A549 (cell line): ENCODE measurements around the gene TRAPPC4. TPM values are rescaled to one million over a fixed set of nuclear protein-coding genes. Genes with fewer than 3 reads are reported as not detected.

Experiments
- ATAC-seq, 2 experiments: fragments of 200-7000 bp in 1 of 2; fragments of >200 bp in 1 of 2; cut with Nextera tagmentation in 1 of 2; cut with Tn5 transposase in 1 of 2; 3 replicates each; pipeline versions ENCODE4 v1.8.0 to v1.9.1; 2018 to 2020; ENCODE audit warnings: mild to moderate bottlenecking in 1 of 2, moderate library complexity in 1 of 2
- CTCF ChIA-PET: fragments of 300-600 bp; sonication (Branson Sonifier 250); formaldehyde crosslinking; extraction: SDS; loops from one replicate; lab custom pipeline; 2021; ENCODE audit warnings: antibody characterized with exemption, inconsistent platforms; lab: Yijun Ruan, JAX
- POLR2A ChIA-PET: fragments of 350-600 bp; formaldehyde crosslinking; extraction: SDS; loops from one replicate; lab custom pipeline; 2021; ENCODE audit warnings: antibody characterized with exemption, inconsistent platforms; lab: Yijun Ruan, JAX
- DNase-seq, 2 experiments: peaks; one replicate each; pipeline versions ENCODE4 v3.0.0 to v3.0.0-alpha.2; 2011 to 2016; ENCODE audit warnings: low read depth in 1 of 2, low spot score in 1 of 2
- FAIRE-seq: peaks from 2 replicates; lab custom pipeline; 2011; peaks lifted over from hg19 to GRCh38; lab: Jason Lieb, UNC
- H3K27ac ChIP-seq, 2 experiments: fragments of >200 bp; sonication (Bioruptor Twin); formaldehyde crosslinking; 3 replicates each; pipeline ENCODE4 v1.5.1; 2016 to 2017
- H3K4me1 ChIP-seq: fragments of >200 bp; sonication (Bioruptor Twin); formaldehyde crosslinking; 3 replicates; pipeline ENCODE4 v1.6.1; 2016
- H3K4me2 ChIP-seq: fragments of >200 bp; sonication (Bioruptor Twin); formaldehyde crosslinking; 3 replicates; pipeline ENCODE4 v1.6.1; 2016
- H3K4me3 ChIP-seq: fragments of >200 bp; sonication (Bioruptor Twin); formaldehyde crosslinking; 3 replicates; pipeline ENCODE4 v1.5.1; 2016
- H3K9me3 ChIP-seq: fragments of >200 bp; sonication (Bioruptor Twin); formaldehyde crosslinking; 3 replicates; pipeline ENCODE4 v1.6.1; 2016
- CBX8 ChIP-seq: fragments of 200-600 bp; sonication (generic); IDR thresholded peaks from 2 replicates; pipeline ENCODE4 v1.6.1; 2016
- CHD2 ChIP-seq: fragments of 150-350 bp; IDR thresholded peaks from 2 replicates; pipeline ENCODE4 v1.6.1; 2014; ENCODE audit warnings: low read length; ENCODE audit not compliant: partially characterized antibody
- CHD4 ChIP-seq: fragments of 200-600 bp; sonication (generic); IDR thresholded peaks from 2 replicates; pipeline ENCODE4 v1.6.1; 2016; ENCODE audit warnings: antibody characterized with exemption, mild to moderate bottlenecking, borderline replicate concordance
- EHMT2 ChIP-seq: fragments of 200-600 bp; sonication (generic); IDR thresholded peaks from 2 replicates; pipeline ENCODE4 v1.6.1; 2016; ENCODE audit warnings: antibody characterized with exemption, low read depth, mild to moderate bottlenecking, moderate library complexity
- EP300 ChIP-seq, 2 experiments: fragments of >200 bp; sonication (Bioruptor Twin); formaldehyde crosslinking; IDR thresholded peaks; 2 replicates in 1 of 2; 3 replicates in 1 of 2; pipeline ENCODE4 v1.6.1; 2016 to 2017
- FOSB ChIP-seq: fragments of 250-450 bp; sonication (Bioruptor Pico); IDR thresholded peaks from 2 replicates; pipeline ENCODE4 v1.5.0; 2020; ENCODE audit warnings: mild to moderate bottlenecking, moderate library complexity
- FOSL2 ChIP-seq, 2 experiments: fragments of 450-650 bp in 1 of 2; fragments of >200 bp in 1 of 2; sonication (Bioruptor Twin) in 1 of 2; formaldehyde crosslinking; IDR thresholded peaks; 2 replicates each; pipeline versions ENCODE4 v1.5.0 to v1.6.1; 2016 to 2020; ENCODE audit warnings: mild to moderate bottlenecking in 1 of 2, moderate library complexity in 1 of 2
- HDAC2 ChIP-seq: fragments of 200-600 bp; sonication (generic); IDR thresholded peaks from 2 replicates; pipeline ENCODE4 v1.6.1; 2016
- HOXA7 ChIP-seq: fragments of 250-450 bp; sonication (Bioruptor Pico); IDR thresholded peaks from 2 replicates; pipeline ENCODE4 v1.5.0; 2020; ENCODE audit warnings: mild to moderate bottlenecking, moderate library complexity
- HOXB13 ChIP-seq: fragments of 250-450 bp; sonication (Bioruptor Pico); IDR thresholded peaks from 2 replicates; pipeline ENCODE4 v1.5.0; 2020; ENCODE audit warnings: low read depth, mild to moderate bottlenecking, moderate library complexity
- HOXB5 ChIP-seq: fragments of 250-450 bp; sonication (Bioruptor Pico); IDR thresholded peaks from 2 replicates; pipeline ENCODE4 v1.5.0; 2020; ENCODE audit warnings: mild to moderate bottlenecking, moderate library complexity
- KDM1A ChIP-seq: fragments of 200-600 bp; sonication (generic); IDR thresholded peaks from 2 replicates; pipeline ENCODE4 v1.6.1; 2016; ENCODE audit warnings: low read depth, mild to moderate bottlenecking
- KDM5A ChIP-seq: fragments of 200-600 bp; sonication (generic); IDR thresholded peaks from 2 replicates; pipeline ENCODE4 v1.6.1; 2016; ENCODE audit warnings: antibody characterized with exemption, mild to moderate bottlenecking
- MAFK ChIP-seq: fragments of 450-650 bp; IDR thresholded peaks from 2 replicates; pipeline ENCODE4 v1.6.1; 2014; ENCODE audit not compliant: partially characterized antibody
- MAZ ChIP-seq: fragments of 150-350 bp; IDR thresholded peaks from 2 replicates; pipeline ENCODE4 v1.6.1; 2014; ENCODE audit warnings: antibody characterized with exemption, low read depth, low read length, borderline replicate concordance
- NFE2L2 ChIP-seq: fragments of 150-350 bp; conservative IDR thresholded peaks from 2 replicates; pipeline ENCODE4 v1.6.1; 2014; ENCODE audit warnings: low read length
- NPAS2 ChIP-seq: fragments of 250-450 bp; sonication (Bioruptor Pico); IDR thresholded peaks from 2 replicates; pipeline ENCODE4 v1.8.0; 2022; ENCODE audit warnings: mild to moderate bottlenecking, moderate library complexity, borderline replicate concordance
- NR3C1 ChIP-seq: fragments of >200 bp; sonication (Bioruptor Twin); formaldehyde crosslinking; IDR thresholded peaks from 3 replicates; pipeline ENCODE4 v1.6.1; 2017
- PHF8 ChIP-seq: fragments of 200-600 bp; sonication (generic); IDR thresholded peaks from 2 replicates; pipeline ENCODE4 v1.6.1; 2016; ENCODE audit warnings: low read depth, mild to moderate bottlenecking, antibody characterized with exemption, moderate library complexity, borderline replicate concordance
- RARB ChIP-seq: fragments of 250-450 bp; sonication (Bioruptor Pico); IDR thresholded peaks from 2 replicates; pipeline ENCODE4 v1.8.0; 2021; ENCODE audit warnings: mild to moderate bottlenecking, moderate library complexity
- RCOR1 ChIP-seq: fragments of 150-350 bp; IDR thresholded peaks from 2 replicates; pipeline ENCODE4 v1.6.1; 2014; ENCODE audit warnings: antibody characterized with exemption, low read length, low read depth
- TFCP2L1 ChIP-seq: fragments of 250-450 bp; sonication (Bioruptor Pico); IDR thresholded peaks from 2 replicates; pipeline ENCODE4 v1.5.0; 2021; ENCODE audit warnings: mild to moderate bottlenecking
- ZNF302 ChIP-seq: fragments of 250-450 bp; sonication (Bioruptor Pico); IDR thresholded peaks from 2 replicates; pipeline ENCODE4 v1.9.0; 2021; ENCODE audit warnings: inconsistent platforms, mild to moderate bottlenecking, moderate library complexity
- WGBS: methylation state at CpG from one replicate; pipeline ENCODE4 v1.1.6; 2017; ENCODE audit errors: missing lambda C conversion rate; 5-methylcytosine and 5-hydroxymethylcytosine counted together
- polyA plus RNA-seq, 4 experiments: library from polyadenylated mRNA; depleted of rRNA in 3 of 4; stranded (reverse); fragments of >200 nt; fragmentation: RNase III in 1 of 4; extraction: RNeasy Plus Mini Kit Qiagen cat#74134 plus additional on column Dnase treatment in 1 of 4; gene quantifications; 2 replicates in 3 of 4; 3 replicates in 1 of 4; pipeline ENCODE4 v1.2.3, GENCODE V29; 2011 to 2017
- TF ChIP-seq, protein P1 (sequence below): fragments of >200 bp; sonication (Bioruptor Twin); formaldehyde crosslinking; IDR thresholded peaks from 3 replicates; pipeline ENCODE4 v1.5.1; 2016
- TF ChIP-seq, protein P2 (sequence below): fragments of >200 bp; sonication (Bioruptor Twin); formaldehyde crosslinking; IDR thresholded peaks from 3 replicates; pipeline ENCODE4 v1.6.1; 2016
- TF ChIP-seq, protein P3 (sequence below): IDR thresholded peaks from 2 replicates; pipeline ENCODE4 v1.6.1; 2012; ENCODE audit warnings: low read depth, borderline replicate concordance
- TF ChIP-seq, protein P4 (sequence below): fragments of 450-650 bp; IDR thresholded peaks from 2 replicates; pipeline ENCODE4 v1.6.1; 2014; ENCODE audit warnings: antibody characterized with exemption
- TF ChIP-seq, protein P5 (sequence below): fragments of 200-600 bp; sonication (generic); IDR thresholded peaks from 2 replicates; pipeline ENCODE4 v1.6.1; 2016; ENCODE audit warnings: antibody characterized with exemption, mild to moderate bottlenecking, moderate library complexity
- TF ChIP-seq, protein P6 (sequence below): fragments of 250-450 bp; sonication (Bioruptor Pico); IDR thresholded peaks from 2 replicates; pipeline ENCODE4 v1.5.0; 2021; ENCODE audit warnings: mild to moderate bottlenecking, moderate library complexity, borderline replicate concordance

TRAPPC4 gene
- polyA plus RNA-seq, 2 of the 4 experiments (the other 2 are of a cell fraction), result 71.6 to 77.7 TPM

DNA sequence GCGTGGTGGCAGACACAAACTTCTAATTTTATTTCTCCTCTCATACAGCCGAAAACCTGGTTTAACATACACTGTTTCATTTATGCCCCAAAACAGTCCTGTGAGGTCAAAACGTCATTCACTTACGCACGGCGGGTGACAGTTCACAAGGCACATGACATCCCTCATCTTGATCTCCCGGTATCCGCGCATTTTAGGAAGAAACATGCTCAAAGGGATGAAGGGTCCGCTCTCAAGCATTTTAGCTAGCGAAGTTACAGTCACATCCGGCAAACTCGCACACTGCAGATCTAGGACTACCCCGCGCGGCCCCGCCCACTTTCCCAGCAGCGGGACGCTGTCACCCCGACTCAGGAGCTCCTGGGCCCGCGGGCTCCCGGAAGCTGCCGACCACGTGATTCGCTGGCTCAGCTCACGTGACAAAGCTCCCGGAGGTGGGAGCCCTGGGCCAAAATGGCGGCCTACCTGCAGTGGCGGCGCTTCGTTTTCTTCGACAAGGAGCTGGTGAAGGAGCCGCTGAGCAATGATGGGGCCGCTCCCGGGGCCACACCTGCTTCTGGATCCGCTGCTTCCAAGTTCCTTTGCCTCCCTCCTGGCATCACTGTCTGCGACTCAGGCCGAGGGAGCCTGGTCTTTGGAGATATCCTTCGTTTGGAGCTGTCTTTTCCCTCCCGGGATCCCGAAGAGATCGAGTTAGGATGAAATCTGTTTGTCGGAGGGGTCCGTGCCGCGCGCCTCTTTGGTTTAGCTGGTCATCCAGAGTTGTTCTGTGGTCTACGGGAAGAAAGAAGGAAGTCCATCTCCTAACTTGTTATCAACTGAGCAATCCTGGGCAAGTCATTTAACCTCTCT lies 49.0 kb downstream of the TRAPPC4 start, which contains the start of gene VPS11:
TSS of gene VPS11 (plus strand) at position 448 of the 852 bp plus-strand sequence. CDS start at position 454, 6 bp downstream.
- Histone ChIP-seq H3K27ac (peak within 1 kb of the TSS; percentile 87 to 95), H3K4me1 (peaks cover 5% of the 10 kb centered on the region), H3K4me3 (peak within 1 kb of the TSS; percentile 98), H3K9me3 (no peaks in the 10 kb centered on the region), H3K4me2 (peak within 1 kb of the TSS; percentile 93)
- CTCF ChIA-PET, result interaction anchor here (1.2 to 1.9 kb wide), 3 partner anchors 11 to 32 kb away, joined by 3 to 6 read pairs (median 4); a partner anchor contains a TSS
- WGBS, result under 1% methylated on average over 29 of the region's 49 CpGs
- POLR2A ChIA-PET, result interaction anchor here (0.9 to 1.3 kb wide), 4 partner anchors 11 to 156 kb away, joined by 4 to 33 read pairs (median 12); partner anchors contain the start of genes HMBS and HYOU1
- no peak for FAIRE-seq
- peak; percentile 94 to 97 for ATAC-seq
- DNase-seq, result peak; percentile 93 to 94
- no peak for TF ChIP-seq KDM1A
- peak; percentile 85; the same call in 1 of the 2 replicates for TF ChIP-seq HDAC2
- no peak; the same call in 1 of the 2 replicates for TF ChIP-seq NPAS2 (CRISPR knock-in tag)
- TF ChIP-seq, protein P1, sequence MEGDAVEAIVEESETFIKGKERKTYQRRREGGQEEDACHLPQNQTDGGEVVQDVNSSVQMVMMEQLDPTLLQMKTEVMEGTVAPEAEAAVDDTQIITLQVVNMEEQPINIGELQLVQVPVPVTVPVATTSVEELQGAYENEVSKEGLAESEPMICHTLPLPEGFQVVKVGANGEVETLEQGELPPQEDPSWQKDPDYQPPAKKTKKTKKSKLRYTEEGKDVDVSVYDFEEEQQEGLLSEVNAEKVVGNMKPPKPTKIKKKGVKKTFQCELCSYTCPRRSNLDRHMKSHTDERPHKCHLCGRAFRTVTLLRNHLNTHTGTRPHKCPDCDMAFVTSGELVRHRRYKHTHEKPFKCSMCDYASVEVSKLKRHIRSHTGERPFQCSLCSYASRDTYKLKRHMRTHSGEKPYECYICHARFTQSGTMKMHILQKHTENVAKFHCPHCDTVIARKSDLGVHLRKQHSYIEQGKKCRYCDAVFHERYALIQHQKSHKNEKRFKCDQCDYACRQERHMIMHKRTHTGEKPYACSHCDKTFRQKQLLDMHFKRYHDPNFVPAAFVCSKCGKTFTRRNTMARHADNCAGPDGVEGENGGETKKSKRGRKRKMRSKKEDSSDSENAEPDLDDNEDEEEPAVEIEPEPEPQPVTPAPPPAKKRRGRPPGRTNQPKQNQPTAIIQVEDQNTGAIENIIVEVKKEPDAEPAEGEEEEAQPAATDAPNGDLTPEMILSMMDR, result no peak
- no peak for TF ChIP-seq CHD4
- TF ChIP-seq CHD2, result no peak
- TF ChIP-seq, protein P2, sequence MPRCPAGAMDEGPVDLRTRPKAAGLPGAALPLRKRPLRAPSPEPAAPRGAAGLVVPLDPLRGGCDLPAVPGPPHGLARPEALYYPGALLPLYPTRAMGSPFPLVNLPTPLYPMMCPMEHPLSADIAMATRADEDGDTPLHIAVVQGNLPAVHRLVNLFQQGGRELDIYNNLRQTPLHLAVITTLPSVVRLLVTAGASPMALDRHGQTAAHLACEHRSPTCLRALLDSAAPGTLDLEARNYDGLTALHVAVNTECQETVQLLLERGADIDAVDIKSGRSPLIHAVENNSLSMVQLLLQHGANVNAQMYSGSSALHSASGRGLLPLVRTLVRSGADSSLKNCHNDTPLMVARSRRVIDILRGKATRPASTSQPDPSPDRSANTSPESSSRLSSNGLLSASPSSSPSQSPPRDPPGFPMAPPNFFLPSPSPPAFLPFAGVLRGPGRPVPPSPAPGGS, result no peak
- TF ChIP-seq HOXB5 (CRISPR knock-in tag), result no peak
- peak; percentile 57; the same call in 1 of the 2 replicates for TF ChIP-seq PHF8
- no peak for TF ChIP-seq RCOR1
- peak; percentile 98 for TF ChIP-seq KDM5A
- TF ChIP-seq FOSB (CRISPR knock-in tag), result no peak
- TF ChIP-seq, protein P3, sequence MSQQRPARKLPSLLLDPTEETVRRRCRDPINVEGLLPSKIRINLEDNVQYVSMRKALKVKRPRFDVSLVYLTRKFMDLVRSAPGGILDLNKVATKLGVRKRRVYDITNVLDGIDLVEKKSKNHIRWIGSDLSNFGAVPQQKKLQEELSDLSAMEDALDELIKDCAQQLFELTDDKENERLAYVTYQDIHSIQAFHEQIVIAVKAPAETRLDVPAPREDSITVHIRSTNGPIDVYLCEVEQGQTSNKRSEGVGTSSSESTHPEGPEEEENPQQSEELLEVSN, result peak; percentile 47; the same call in 1 of the 2 replicates
- no peak for TF ChIP-seq HOXB13 (CRISPR knock-in tag)
- TF ChIP-seq EP300 (IDR thresholded peaks at IDR 0.05), result no peak
- TF ChIP-seq NR3C1, result no peak
- TF ChIP-seq CBX8, result no peak
- TF ChIP-seq, protein P4, sequence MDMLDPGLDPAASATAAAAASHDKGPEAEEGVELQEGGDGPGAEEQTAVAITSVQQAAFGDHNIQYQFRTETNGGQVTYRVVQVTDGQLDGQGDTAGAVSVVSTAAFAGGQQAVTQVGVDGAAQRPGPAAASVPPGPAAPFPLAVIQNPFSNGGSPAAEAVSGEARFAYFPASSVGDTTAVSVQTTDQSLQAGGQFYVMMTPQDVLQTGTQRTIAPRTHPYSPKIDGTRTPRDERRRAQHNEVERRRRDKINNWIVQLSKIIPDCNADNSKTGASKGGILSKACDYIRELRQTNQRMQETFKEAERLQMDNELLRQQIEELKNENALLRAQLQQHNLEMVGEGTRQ, result peak; percentile 99
- TF ChIP-seq NFE2L2, result no peak
- TF ChIP-seq, protein P5, sequence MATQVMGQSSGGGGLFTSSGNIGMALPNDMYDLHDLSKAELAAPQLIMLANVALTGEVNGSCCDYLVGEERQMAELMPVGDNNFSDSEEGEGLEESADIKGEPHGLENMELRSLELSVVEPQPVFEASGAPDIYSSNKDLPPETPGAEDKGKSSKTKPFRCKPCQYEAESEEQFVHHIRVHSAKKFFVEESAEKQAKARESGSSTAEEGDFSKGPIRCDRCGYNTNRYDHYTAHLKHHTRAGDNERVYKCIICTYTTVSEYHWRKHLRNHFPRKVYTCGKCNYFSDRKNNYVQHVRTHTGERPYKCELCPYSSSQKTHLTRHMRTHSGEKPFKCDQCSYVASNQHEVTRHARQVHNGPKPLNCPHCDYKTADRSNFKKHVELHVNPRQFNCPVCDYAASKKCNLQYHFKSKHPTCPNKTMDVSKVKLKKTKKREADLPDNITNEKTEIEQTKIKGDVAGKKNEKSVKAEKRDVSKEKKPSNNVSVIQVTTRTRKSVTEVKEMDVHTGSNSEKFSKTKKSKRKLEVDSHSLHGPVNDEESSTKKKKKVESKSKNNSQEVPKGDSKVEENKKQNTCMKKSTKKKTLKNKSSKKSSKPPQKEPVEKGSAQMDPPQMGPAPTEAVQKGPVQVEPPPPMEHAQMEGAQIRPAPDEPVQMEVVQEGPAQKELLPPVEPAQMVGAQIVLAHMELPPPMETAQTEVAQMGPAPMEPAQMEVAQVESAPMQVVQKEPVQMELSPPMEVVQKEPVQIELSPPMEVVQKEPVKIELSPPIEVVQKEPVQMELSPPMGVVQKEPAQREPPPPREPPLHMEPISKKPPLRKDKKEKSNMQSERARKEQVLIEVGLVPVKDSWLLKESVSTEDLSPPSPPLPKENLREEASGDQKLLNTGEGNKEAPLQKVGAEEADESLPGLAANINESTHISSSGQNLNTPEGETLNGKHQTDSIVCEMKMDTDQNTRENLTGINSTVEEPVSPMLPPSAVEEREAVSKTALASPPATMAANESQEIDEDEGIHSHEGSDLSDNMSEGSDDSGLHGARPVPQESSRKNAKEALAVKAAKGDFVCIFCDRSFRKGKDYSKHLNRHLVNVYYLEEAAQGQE, result no peak
- TF ChIP-seq, protein P6, sequence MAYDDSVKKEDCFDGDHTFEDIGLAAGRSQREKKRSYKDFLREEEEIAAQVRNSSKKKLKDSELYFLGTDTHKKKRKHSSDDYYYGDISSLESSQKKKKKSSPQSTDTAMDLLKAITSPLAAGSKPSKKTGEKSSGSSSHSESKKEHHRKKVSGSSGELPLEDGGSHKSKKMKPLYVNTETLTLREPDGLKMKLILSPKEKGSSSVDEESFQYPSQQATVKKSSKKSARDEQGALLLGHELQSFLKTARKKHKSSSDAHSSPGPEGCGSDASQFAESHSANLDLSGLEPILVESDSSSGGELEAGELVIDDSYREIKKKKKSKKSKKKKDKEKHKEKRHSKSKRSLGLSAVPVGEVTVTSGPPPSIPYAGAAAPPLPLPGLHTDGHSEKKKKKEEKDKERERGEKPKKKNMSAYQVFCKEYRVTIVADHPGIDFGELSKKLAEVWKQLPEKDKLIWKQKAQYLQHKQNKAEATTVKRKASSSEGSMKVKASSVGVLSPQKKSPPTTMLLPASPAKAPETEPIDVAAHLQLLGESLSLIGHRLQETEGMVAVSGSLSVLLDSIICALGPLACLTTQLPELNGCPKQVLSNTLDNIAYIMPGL (CRISPR knock-in tag), result no peak
- TF ChIP-seq ZNF302, result no peak
- no peak for TF ChIP-seq MAFK
- no peak for TF ChIP-seq FOSL2 (IDR thresholded peaks at IDR 0.05)
- 0 out of 2 replicates have a peak, but pooled peaks have one; percentile 10 for TF ChIP-seq FOSL2 (CRISPR knock-in tag; IDR thresholded peaks at IDR 0.05)
- no peak for TF ChIP-seq MAZ
- no peak for TF ChIP-seq HOXA7
- no peak for TF ChIP-seq EHMT2
- no peak for TF ChIP-seq TFCP2L1 (CRISPR knock-in tag)
- TF ChIP-seq RARB (CRISPR knock-in tag), result no peak
